Loucy (cell line): Measurements from ENCODE around the gene ORAI3.

ENCODE experiments used
- H2AFZ ChIP-seq: fragments of 200-600 bp; sonication (generic); 2 replicates; pipeline ENCODE4 v1.6.0; 2016; ENCODE audit warnings: antibody characterized with exemption, mild to moderate bottlenecking, low read length, moderate library complexity
- H3F3A ChIP-seq: fragments of 200-600 bp; 2 replicates; pipeline ENCODE4 v1.6.0; 2016; ENCODE audit warnings: antibody characterized with exemption, low read depth, mild to moderate bottlenecking
- H3K27me3 ChIP-seq: fragments of 200-600 bp; sonication (generic); 2 replicates; pipeline ENCODE4 v1.6.1; 2014; ENCODE audit warnings: low read length, mild to moderate bottlenecking; ENCODE audit not compliant: insufficient read depth, poor library complexity, severe bottlenecking
- H3K36me3 ChIP-seq: fragments of 200-600 bp; sonication (generic); 2 replicates; pipeline ENCODE4 v1.6.1; 2016; ENCODE audit warnings: low read length; ENCODE audit not compliant: insufficient read depth
- H3K4me1 ChIP-seq: fragments of 200-600 bp; sonication (generic); 2 replicates; pipeline ENCODE4 v1.5.1; 2014; ENCODE audit warnings: low read length, mild to moderate bottlenecking; ENCODE audit not compliant: insufficient read depth, poor library complexity, severe bottlenecking
- H3K4me2 ChIP-seq: fragments of 200-600 bp; sonication (generic); 2 replicates; pipeline ENCODE4 v1.6.0; 2014; ENCODE audit warnings: antibody characterized with exemption, low read length, low read depth, mild to moderate bottlenecking; ENCODE audit not compliant: poor library complexity, severe bottlenecking
- H3K4me3 ChIP-seq: fragments of 200-600 bp; sonication (generic); 2 replicates; pipeline ENCODE4 v1.5.1; 2014; ENCODE audit warnings: low read length, mild to moderate bottlenecking, mixed read lengths; ENCODE audit not compliant: poor library complexity, severe bottlenecking
- H3K79me2 ChIP-seq: fragments of 200-600 bp; sonication (generic); 2 replicates; pipeline ENCODE4 v1.6.1; 2014; ENCODE audit warnings: low read length; ENCODE audit not compliant: insufficient read depth
- H3K9ac ChIP-seq: fragments of 200-600 bp; sonication (generic); 2 replicates; pipeline ENCODE4 v1.6.0; 2014; ENCODE audit warnings: mild to moderate bottlenecking, low read depth, low read length, moderate library complexity; ENCODE audit not compliant: poor library complexity, severe bottlenecking
- H3K9me2 ChIP-seq: fragments of 200-600 bp; sonication (generic); replicated peaks from 2 replicates; pipeline ENCODE4 v1.6.1; 2016; ENCODE audit warnings: low read depth, low read length, mixed read lengths
- H3K9me3 ChIP-seq: fragments of 200-600 bp; sonication (generic); 2 replicates; pipeline ENCODE4 v1.6.1; 2014; ENCODE audit warnings: mild to moderate bottlenecking, antibody characterized with exemption, low read length, low read depth; ENCODE audit not compliant: insufficient read depth
- H4K20me1 ChIP-seq: fragments of 200-600 bp; sonication (generic); 2 replicates; pipeline ENCODE4 v1.6.0; 2014; ENCODE audit warnings: antibody characterized with exemption, low read length, mild to moderate bottlenecking; ENCODE audit not compliant: insufficient read depth, poor library complexity, severe bottlenecking
- CTCF ChIP-seq: fragments of 200-600 bp; sonication (generic); conservative IDR thresholded peaks from 2 replicates; pipeline ENCODE4 v1.5.1; 2014; ENCODE audit warnings: mild to moderate bottlenecking, antibody characterized with exemption, low read length
- EZH2phosphoT487 ChIP-seq: fragments of 200-600 bp; IDR thresholded peaks from 2 replicates; pipeline ENCODE4 v1.6.1; 2018; ENCODE audit warnings: antibody characterized with exemption, mild to moderate bottlenecking, moderate library complexity, borderline replicate concordance

ORAI3 gene

GRCh38 chr16:30910427-30911029, 38.3 kb upstream of the ORAI3 start:
- Histone ChIP-seq H2AFZ (no peak overlapping the region), H3K4me1 (no peaks in the 10 kb centered on the region), H3K79me2 (no peaks in the 10 kb centered on the region), H3K36me3 (no peaks in the 10 kb centered on the region), H3K4me3 (no peak overlapping the region), H3K9me3 (no peaks in the 10 kb centered on the region), H3F3A (no peaks in the 10 kb centered on the region), H3K9me2 (no peaks in the 10 kb centered on the region), H3K9ac (no peak overlapping the region), H4K20me1 (no peaks in the 10 kb centered on the region), H3K4me2 (no peak overlapping the region), H3K27me3 (peaks cover 60% of the 10 kb centered on the region)
- TF ChIP-seq CTCF (no peak), EZH2phosphoT487 (no peak)

- Histone ChIP-seq H3K27me3 (peaks cover 42% of the 10 kb centered on the region), H3K4me2 (no peak overlapping the region), H3K9ac (no peak overlapping the region), H3K79me2 (no peaks in the 10 kb centered on the region), H4K20me1 (no peaks in the 10 kb centered on the region), H3F3A (no peaks in the 10 kb centered on the region), H3K4me1 (no peaks in the 10 kb centered on the region), H3K36me3 (no peaks in the 10 kb centered on the region), H2AFZ (no peak overlapping the region), H3K4me3 (no peak overlapping the region), H3K9me2 (no peaks in the 10 kb centered on the region), H3K9me3 (no peaks in the 10 kb centered on the region)
- TF ChIP-seq CTCF (no peak), EZH2phosphoT487 (no peak)
Observed at GRCh38 chr16:30912794-30913412, 36.0 kb upstream of the ORAI3 start.

GRCh38 chr16:30914830-30915229, 34.0 kb upstream of the ORAI3 start:
- H3K9ac ChIP-seq: no peak overlapping the region
- no peak for TF ChIP-seq EZH2phosphoT487
- TF ChIP-seq CTCF: no peak
- no peak overlapping the region for H2AFZ ChIP-seq
- no peaks in the 10 kb centered on the region for H3K4me1 ChIP-seq
- H3F3A ChIP-seq: no peaks in the 10 kb centered on the region
- no peaks in the 10 kb centered on the region for H3K36me3 ChIP-seq
- no peaks in the 10 kb centered on the region for H3K9me3 ChIP-seq
- no peaks in the 10 kb centered on the region for H3K9me2 ChIP-seq
- H3K79me2 ChIP-seq: no peaks in the 10 kb centered on the region
- no peaks in the 10 kb centered on the region for H4K20me1 ChIP-seq
- no peak overlapping the region for H3K4me3 ChIP-seq
- peaks cover 27% of the 10 kb centered on the region for H3K27me3 ChIP-seq
- no peak overlapping the region for H3K4me2 ChIP-seq
